Measurements from ENCODE around the gene ZNF691.

Gene ZNF691

DNA sequence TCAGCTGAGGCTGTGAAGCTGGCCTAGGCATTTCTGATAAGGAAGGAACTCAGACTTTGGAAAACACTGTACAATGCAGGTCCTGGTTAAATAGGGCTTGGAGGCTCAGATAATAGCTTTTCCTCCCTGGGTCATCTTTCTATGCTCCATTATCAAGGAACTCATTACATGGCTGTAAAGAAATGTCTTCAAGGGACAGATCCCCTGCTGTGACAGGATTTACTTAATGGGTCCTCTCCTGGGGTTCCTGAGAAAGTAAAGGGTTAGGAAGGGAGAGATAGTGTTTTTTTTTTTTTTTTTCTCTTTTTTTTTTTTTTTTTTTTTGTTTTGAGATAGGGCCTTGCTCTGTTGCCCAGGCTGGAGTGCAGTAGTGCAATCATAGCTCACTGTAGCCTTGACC lies 15.1 kb upstream of the ZNF691 start:
- H3K9ac ChIP-seq, result no peak overlapping the region
- H4K20me1 ChIP-seq, result no peaks in the 10 kb centered on the region
- no peak for TF ChIP-seq Cebpa-rat (IDR thresholded peaks at IDR 0.05)
- no peak overlapping the region for H3K4me2 ChIP-seq
- no peaks in the 10 kb centered on the region for H3K4me1 ChIP-seq
- no peaks in the 10 kb centered on the region for H3K9me3 ChIP-seq
- no peak overlapping the region for H3K4me3 ChIP-seq
- H3K27me3 ChIP-seq, result no peaks in the 10 kb centered on the region
- no peak overlapping the region for H3K27ac ChIP-seq
- H3K36me3 ChIP-seq, result no peaks in the 10 kb centered on the region

- no peaks in the 10 kb centered on the region for H3K4me1 ChIP-seq
- H3K4me3 ChIP-seq, result no peak overlapping the region
- no peaks in the 10 kb centered on the region for H4K20me1 ChIP-seq
- H3K27ac ChIP-seq, result no peak overlapping the region
- no peak overlapping the region for H3K9ac ChIP-seq
- TF ChIP-seq Cebpa-rat (IDR thresholded peaks at IDR 0.05), result no peak
- no peaks in the 10 kb centered on the region for H3K9me3 ChIP-seq
- no peak overlapping the region for H3K4me2 ChIP-seq
- no peaks in the 10 kb centered on the region for H3K36me3 ChIP-seq
- H3K27me3 ChIP-seq, result no peaks in the 10 kb centered on the region
Observed at GRCh38 chr1:42832641-42833240, 13.7 kb upstream of the ZNF691 start.

DNA sequence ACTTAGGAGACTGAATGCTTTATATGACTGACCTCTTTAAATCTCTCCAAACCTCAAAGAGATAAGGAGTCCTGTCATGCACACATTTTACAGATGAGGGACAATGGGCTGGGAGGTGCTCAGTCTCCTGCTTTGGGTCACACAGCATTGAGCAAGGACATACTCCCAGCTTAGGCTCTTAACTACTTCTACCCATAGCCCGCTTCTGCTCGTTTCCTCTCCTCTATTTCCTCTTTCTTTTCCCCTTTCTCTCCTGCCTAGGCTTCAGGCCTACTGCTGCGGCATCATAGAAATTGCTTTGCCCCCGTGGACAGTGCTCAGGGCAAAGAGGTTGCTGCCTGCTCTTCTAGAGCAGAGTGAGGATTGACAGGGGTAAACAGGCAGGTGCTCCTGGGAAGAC lies 12.4 kb upstream of the ZNF691 start:
- no peak overlapping the region for H3K27ac ChIP-seq
- H3K4me3 ChIP-seq, result no peak overlapping the region
- no peaks in the 10 kb centered on the region for H3K27me3 ChIP-seq
- no peaks in the 10 kb centered on the region for H4K20me1 ChIP-seq
- no peak for TF ChIP-seq Cebpa-rat (IDR thresholded peaks at IDR 0.05)
- H3K36me3 ChIP-seq, result no peaks in the 10 kb centered on the region
- H3K9me3 ChIP-seq, result no peaks in the 10 kb centered on the region
- no peak overlapping the region for H3K9ac ChIP-seq
- H3K4me1 ChIP-seq, result 0 out of 2 replicates have a peak, but pooled peaks cover 4% of the 10 kb centered on the region
- H3K4me2 ChIP-seq, result no peak overlapping the region

DNA sequence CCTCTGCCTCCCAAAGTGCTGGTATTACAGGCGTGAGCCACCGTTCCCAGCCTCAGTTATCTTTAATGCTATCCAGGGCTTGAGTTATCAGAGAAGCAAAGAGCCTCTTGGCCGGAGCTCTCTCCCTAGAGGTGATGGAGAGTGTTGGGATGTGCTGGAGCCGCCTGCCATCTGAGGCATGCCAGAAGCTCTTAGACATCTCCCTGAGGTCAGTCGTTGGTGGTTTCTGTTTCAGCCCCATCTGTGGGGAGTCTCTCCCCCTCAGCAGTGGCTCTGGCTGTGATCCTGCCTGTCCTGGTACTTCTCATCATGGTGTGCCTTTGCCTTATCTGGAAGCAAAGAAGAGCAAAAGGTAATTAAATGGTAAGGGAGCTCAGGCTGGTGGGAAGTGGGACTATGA lies 11.6 kb upstream of the ZNF691 start:
- Histone ChIP-seq H3K27me3 (no peaks in the 10 kb centered on the region), H3K4me2 (no peak overlapping the region), H3K9me3 (no peaks in the 10 kb centered on the region), H3K4me3 (no peak overlapping the region), H3K27ac (no peak overlapping the region), H3K36me3 (no peaks in the 10 kb centered on the region), H3K9ac (no peak overlapping the region), H3K4me1 (0 out of 2 replicates have a peak, but pooled peaks cover 4% of the 10 kb centered on the region), H4K20me1 (no peaks in the 10 kb centered on the region)
- no peak for TF ChIP-seq Cebpa-rat (IDR thresholded peaks at IDR 0.05)

DNA sequence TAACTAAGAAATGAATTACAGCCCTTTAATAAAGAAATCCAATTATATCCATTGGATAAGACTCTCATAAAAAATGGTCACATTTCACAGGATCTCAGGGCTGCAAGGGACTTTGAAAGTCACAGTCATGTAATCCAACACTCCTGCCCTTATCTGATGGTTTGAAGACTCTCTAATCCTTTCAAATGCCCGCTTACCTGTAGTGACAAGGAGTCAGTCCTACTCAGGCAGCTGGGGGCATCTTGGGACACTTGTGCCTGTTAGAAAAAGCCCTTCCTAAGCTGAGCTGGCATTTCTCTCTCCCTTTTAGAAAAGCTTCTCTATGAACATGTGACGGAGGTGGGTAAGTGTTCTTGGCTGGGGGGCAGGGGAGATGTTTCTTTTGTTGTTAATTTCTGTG lies 11.0 kb upstream of the ZNF691 start:
- Histone ChIP-seq H3K27me3 (no peaks in the 10 kb centered on the region), H3K4me2 (no peak overlapping the region), H4K20me1 (no peaks in the 10 kb centered on the region), H3K9ac (no peak overlapping the region), H3K4me3 (no peak overlapping the region), H3K9me3 (no peaks in the 10 kb centered on the region), H3K4me1 (0 out of 2 replicates have a peak, but pooled peaks cover 4% of the 10 kb centered on the region), H3K27ac (no peak overlapping the region), H3K36me3 (no peaks in the 10 kb centered on the region)
- no peak for TF ChIP-seq Cebpa-rat (IDR thresholded peaks at IDR 0.05)

GRCh38 chr1:42837709-42838108 lies 8.7 kb upstream of the ZNF691 start:
- Histone ChIP-seq H3K27ac (no peak overlapping the region), H4K20me1 (no peaks in the 10 kb centered on the region), H3K9ac (no peak overlapping the region), H3K27me3 (no peaks in the 10 kb centered on the region), H3K36me3 (no peaks in the 10 kb centered on the region), H3K9me3 (no peaks in the 10 kb centered on the region), H3K4me3 (no peak overlapping the region), H3K4me1 (0 out of 2 replicates have a peak, but pooled peaks cover 4% of the 10 kb centered on the region), H3K4me2 (no peak overlapping the region)
- TF ChIP-seq Cebpa-rat (IDR thresholded peaks at IDR 0.05), result no peak

GRCh38 chr1:42838482-42839190 lies 7.8 kb upstream of the ZNF691 start:
- Histone ChIP-seq H3K4me3 (no peak overlapping the region), H3K9ac (no peak overlapping the region), H3K27me3 (no peaks in the 10 kb centered on the region), H3K9me3 (no peaks in the 10 kb centered on the region), H3K36me3 (no peaks in the 10 kb centered on the region), H3K4me1 (0 out of 2 replicates have a peak, but pooled peaks cover 4% of the 10 kb centered on the region), H3K4me2 (no peak overlapping the region), H3K27ac (no peak overlapping the region), H4K20me1 (no peaks in the 10 kb centered on the region)
- no peak for TF ChIP-seq Cebpa-rat (IDR thresholded peaks at IDR 0.05)

GRCh38 chr1:42841010-42841409 lies 5.4 kb upstream of the ZNF691 start:
- Histone ChIP-seq H3K36me3 (no peaks in the 10 kb centered on the region), H3K9ac (no peak overlapping the region), H3K4me1 (peaks cover 9% of the 10 kb centered on the region), H3K27me3 (no peaks in the 10 kb centered on the region), H3K27ac (no peak overlapping the region), H3K9me3 (no peaks in the 10 kb centered on the region), H3K4me3 (no peak overlapping the region), H3K4me2 (no peak overlapping the region), H4K20me1 (no peaks in the 10 kb centered on the region)
- no peak for TF ChIP-seq Cebpa-rat (IDR thresholded peaks at IDR 0.05)

- no peak for TF ChIP-seq Cebpa-rat (IDR thresholded peaks at IDR 0.05)
- H3K9ac ChIP-seq, result no peak overlapping the region
- no peaks in the 10 kb centered on the region for H4K20me1 ChIP-seq
- H3K4me1 ChIP-seq, result peaks cover 10% of the 10 kb centered on the region
- H3K4me3 ChIP-seq, result no peak overlapping the region
- H3K36me3 ChIP-seq, result no peaks in the 10 kb centered on the region
- H3K27ac ChIP-seq, result no peak overlapping the region
- no peaks in the 10 kb centered on the region for H3K9me3 ChIP-seq
- no peak overlapping the region for H3K4me2 ChIP-seq
- no peaks in the 10 kb centered on the region for H3K27me3 ChIP-seq
Observed at GRCh38 chr1:42841440-42842147, 4.8 kb upstream of the ZNF691 start.

GRCh38 chr1:42844592-42845140 lies 1.7 kb upstream of the ZNF691 start:
- H3K9ac ChIP-seq, result no peak overlapping the region
- H3K36me3 ChIP-seq, result peaks cover 8% of the 10 kb centered on the region
- H3K9me3 ChIP-seq, result no peaks in the 10 kb centered on the region
- H3K4me3 ChIP-seq, result no peak overlapping the region
- H3K27me3 ChIP-seq, result no peaks in the 10 kb centered on the region
- H4K20me1 ChIP-seq, result no peaks in the 10 kb centered on the region
- no peak overlapping the region for H3K4me2 ChIP-seq
- H3K27ac ChIP-seq, result no peak overlapping the region
- H3K4me1 ChIP-seq, result peaks cover 21% of the 10 kb centered on the region
- TF ChIP-seq Cebpa-rat (IDR thresholded peaks at IDR 0.05), result no peak
